GM12875 (cell line): ENCODE measurements around the gene CFAP97D1.

Source experiments
- H3K4me3 ChIP-seq: one replicate; pipeline ENCODE4 v1.5.1; 2011; ENCODE audit warnings: low read depth, low read length, control low read depth
- CTCF ChIP-seq: IDR thresholded peaks from 2 replicates; pipeline ENCODE4 v1.5.1; 2011; ENCODE audit warnings: low read depth, mild to moderate bottlenecking, control low read depth, inconsistent platforms, low read length, moderate library complexity, borderline replicate concordance; ENCODE audit not compliant: insufficient read depth

CFAP97D1 gene

GRCh38 chr17:43832976-43833829, 53.0 kb downstream of the CFAP97D1 start, which contains the start of gene MPP3:
MPP3 (minus strand) TSS chr17:43833146; CDS start chr17:43831906, 1,240 bp downstream.
- H3K4me3 ChIP-seq = no peak within 1 kb of the TSS

DNA sequence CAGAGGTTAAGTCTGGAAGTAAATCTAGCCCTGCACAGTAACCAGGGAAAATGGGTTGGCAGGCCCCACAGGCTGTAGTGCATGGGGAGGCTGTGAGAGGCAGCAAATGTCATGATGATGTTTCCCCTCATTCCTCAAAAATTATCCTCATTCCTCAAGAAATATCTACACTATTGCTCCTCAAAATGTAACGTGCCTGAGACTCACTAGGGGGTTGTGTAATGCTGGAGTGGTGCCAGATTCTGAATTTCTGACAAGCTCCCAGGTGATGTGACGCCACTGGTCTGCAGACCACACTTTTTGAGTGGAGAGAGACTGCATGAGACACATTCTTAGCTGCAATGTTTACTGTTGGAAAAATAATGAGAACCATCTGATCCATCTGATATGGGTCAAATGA, 53.9 kb downstream of the CFAP97D1 start:
- H3K4me3 ChIP-seq = no peak overlapping the region
- TF ChIP-seq CTCF = no peak

More at GRCh38 chr17:43832976-43833829, 53.0 kb downstream of the CFAP97D1 start, which contains the start of gene MPP3:
- TF ChIP-seq CTCF = no peak
